Measurements from ENCODE around the gene SEMA4A. TPM values are rescaled to one million over a fixed set of nuclear protein-coding genes. Genes with fewer than 3 reads are reported as not detected.
"Not testable (repeated sequence)": the region's sequence is repeated elsewhere in the genome, so short reads cannot be mapped to it uniquely, and the experiment has no call there.

Gene SEMA4A
- polyA plus RNA-seq, 1 donor: 19.7 TPM

DNA sequence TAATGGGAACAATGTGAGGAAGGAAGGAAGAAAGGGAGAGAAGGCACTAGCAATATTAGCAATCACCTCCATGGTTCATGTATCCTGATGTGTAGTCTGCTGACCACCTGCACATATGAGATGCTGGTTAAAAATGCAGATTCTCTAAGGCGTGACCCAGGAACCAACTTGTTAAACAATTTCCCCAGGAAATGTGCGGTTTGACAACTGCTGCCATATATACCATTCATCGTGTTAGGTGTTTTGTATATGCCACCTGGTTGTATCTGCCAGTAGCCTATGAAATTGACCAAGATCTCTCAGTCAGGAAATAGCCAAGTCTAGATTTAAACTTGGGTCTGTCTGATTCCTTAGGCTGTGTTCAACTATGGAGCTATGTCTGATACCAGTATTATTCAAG, 4.1 kb downstream of the SEMA4A start:
- no peak for DNase-seq

DNA sequence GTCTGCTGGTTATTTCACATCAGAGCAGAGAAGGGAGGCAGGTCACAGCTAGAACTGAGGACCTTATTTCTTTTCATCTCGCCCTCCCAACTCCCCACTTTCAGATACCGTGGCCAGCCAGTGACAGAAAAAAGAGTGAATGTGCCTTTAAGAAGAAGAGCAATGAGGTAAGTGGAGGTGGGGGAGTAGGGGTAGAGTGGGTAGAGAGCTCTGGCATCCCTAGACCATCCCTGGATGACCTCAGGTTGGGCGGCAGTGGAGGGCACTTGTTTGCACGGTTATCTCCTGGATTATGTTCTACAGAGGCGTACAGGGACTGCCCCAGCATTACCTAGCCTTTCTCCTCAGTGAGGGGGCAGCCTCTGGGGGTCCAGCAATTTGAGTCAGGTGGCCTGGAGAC, 4.6 kb downstream of the SEMA4A start:
- DNase-seq: no peak

DNA sequence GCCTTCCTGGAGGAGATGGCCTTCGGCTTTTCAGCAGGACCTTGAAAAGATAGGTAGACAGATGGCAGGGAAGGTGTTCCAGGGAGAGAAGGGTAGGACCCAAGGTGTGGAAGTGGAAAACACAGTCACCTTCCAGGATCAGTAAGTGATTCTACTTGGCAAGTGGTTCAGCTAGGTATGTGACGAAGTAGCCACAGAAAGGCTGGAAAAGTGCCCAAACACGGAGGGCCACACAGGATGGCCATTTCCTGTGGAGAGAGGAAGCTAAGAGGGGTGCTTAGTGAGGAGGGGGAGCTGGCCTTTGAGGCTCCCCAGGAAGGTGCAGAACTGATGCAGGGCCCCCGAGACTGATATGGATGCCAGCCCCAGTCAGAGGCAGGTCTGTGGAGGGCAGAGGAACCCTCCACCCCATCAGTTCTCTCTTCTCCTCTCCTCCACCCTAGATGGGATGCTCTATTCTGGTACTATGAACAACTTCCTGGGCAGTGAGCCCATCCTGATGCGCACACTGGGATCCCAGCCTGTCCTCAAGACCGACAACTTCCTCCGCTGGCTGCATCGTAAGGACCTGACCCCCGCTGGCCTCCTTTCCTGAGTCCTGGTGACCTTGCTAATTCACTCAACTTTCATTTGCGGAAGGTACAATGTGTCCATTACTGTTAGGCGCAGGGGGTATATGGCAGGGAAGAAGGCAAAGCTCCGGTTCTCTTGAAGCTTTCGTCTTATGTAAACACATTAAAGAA, 6.8 kb downstream of the SEMA4A start:
- no peak for DNase-seq

DNA sequence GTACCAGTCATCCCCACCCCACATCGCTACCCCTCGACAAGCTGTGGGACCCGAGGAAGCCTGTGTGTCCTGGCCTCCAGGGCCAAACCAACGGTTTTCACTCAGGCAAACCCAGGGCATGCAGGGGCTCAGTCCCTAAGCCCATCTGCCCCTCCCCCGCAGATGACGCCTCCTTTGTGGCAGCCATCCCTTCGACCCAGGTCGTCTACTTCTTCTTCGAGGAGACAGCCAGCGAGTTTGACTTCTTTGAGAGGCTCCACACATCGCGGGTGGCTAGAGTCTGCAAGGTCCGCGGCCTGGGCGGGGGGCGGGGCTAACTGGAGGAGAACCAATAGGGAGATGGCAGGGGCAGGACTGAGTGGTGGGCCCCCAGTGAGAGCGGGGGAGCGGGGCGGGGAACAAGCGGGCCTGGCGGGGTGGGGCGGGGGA, 7.4 kb downstream of the SEMA4A start:
- peak; percentile 84 for DNase-seq

DNA sequence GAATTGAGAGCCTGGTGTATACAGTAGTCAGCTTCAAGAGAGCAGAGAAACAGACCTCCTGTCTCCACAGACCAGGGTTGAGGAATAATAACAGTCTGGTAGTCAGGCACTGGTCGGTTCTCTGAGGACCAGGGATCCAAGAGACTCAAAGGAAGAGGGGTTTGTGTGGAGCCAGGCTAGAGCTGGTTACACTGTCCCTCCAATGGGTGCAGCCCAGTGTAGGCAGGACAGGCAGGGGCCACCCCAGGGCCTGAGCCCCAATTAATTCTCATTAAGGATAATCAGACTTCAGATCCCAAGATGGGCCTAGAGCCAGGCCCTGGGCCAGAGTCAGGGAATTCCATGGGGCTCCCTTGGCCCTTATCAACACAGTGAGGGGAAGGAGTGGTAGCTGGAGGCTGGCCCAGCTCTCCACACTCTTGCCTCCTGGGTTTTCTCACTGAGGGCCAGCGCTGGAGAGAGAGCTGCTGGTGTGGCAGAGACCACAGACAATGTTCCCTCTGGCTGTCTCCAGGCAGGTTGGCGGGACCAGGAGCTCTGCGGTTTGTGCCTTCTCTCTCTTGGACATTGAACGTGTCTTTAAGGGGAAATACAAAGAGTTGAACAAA, 9.1 kb downstream of the SEMA4A start:
- no peak for DNase-seq

DNA sequence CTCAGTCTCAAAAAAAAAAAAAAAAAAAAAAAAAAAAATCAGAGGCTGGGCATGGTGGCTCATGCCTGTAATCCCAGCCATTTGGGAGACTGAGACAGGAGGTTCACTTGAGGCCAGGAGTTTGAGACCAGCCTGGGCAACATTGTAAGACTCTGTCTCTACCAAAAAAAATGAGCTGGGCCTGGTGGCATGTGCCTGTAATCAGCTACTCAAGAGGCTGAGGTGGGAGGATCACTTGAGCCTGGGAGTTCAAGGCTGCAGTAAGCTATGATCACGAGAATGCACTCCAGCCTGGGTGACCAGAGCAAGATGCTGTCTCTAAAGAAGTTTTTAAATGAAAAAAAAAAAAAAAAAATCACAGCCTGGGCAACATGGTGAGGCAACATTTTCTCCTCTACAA, 10.3 kb downstream of the SEMA4A start:
- DNase-seq: no peak

DNA sequence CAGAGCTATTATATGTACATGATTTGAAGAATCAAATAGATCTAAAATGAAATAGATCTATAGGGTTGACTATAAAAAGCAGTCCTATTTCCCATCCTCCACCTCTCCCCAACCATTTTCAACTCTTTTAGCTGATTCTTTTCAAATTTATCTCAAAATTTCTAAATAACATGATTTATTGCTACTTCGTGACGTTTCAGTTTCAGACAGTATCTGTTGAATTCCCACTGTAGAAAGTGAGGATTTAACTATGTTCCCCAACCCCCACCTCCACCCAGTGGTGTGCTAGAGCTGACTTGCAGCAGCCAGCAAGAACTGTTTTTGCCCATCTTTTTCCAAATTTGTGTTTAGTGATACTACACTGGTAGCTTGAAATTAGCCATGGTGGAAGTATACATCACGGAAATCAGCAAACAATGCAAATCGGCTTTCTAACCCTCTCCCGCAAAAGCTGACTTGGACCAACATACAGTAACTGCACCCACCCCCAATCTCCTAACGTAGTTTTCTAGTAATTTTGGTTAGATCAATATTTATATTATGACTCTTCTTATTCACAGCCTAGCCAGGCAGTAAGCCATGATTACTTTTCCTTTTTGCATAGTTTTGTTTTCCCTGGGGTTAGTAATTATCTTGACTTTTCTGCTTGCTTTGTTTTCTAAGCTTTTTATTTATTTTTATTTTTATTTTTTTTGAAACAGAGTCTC, 10.9 kb downstream of the SEMA4A start:
- DNase-seq: no peak

DNA sequence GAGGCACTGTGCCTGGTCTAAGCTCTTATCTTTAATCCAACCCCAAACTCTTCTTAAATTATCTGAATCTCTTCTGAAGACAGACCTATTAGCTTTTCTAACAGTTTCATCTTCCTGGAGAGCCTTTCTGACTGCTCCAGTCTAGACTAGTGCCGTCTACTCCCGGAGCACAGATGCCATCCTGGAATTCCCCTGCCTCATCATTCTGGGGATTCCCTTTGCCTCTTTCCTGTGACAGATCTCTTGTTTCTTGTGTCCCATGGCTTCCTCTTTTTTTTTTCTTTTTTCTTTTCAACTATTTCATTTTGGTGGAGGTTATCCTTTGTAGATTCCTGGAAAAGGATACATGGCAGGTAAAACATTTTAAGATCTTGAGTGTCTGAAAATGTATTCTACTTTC, 11.7 kb downstream of the SEMA4A start:
- DNase-seq: no peak

DNA sequence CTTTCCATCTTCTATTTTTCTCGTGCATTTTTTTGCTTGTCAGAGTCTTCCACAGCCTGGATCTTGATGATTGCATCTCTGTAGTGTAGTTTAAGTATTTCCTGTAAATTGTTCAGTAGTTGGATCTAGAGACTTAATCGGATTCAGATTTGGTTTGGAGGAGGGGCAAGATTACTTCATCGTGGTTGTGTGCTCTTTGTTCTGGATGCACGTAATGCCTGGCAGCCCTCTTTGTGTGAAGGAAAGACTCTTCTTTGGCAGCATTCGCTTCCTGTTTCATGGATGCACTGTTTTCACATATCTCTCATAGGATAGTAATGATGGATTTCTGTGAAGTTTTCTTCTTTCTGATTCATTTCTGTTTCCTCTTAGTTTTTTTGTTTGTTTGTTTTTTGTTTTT, 14.2 kb downstream of the SEMA4A start:
- no peak for DNase-seq

DNA sequence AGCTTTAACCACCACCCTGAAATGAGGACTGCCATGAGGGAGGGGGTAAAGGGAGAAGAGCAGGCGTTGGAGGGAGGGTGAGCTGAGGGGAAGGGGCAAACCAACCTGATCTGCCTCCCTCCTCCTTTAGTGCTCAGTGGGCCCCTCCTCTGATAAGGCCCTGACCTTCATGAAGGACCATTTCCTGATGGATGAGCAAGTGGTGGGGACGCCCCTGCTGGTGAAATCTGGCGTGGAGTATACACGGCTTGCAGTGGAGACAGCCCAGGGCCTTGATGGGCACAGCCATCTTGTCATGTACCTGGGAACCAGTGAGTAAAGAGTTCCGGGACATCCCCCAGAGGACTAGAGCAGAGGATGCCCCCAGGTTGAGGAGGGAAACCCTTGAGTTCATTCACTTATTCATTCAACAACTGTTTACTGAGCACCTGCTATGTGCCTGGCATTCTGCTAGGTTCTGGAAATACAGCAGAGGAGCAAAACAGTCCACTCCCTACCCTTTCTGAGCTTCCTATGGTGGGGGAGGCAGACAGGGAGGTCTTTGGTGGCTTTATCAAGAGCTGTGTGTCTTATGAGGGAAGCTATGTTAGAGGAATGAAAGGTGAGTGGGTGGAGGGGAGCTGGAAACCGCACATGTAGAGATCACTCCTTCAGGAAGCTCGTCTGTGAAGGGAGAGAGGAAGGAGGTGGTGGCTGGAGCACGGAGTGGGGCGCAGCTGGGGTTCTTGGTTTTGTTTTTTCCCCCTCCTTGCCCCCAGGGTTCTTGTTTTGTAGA, 19.5 kb downstream of the SEMA4A start:
- no peak for DNase-seq

DNA sequence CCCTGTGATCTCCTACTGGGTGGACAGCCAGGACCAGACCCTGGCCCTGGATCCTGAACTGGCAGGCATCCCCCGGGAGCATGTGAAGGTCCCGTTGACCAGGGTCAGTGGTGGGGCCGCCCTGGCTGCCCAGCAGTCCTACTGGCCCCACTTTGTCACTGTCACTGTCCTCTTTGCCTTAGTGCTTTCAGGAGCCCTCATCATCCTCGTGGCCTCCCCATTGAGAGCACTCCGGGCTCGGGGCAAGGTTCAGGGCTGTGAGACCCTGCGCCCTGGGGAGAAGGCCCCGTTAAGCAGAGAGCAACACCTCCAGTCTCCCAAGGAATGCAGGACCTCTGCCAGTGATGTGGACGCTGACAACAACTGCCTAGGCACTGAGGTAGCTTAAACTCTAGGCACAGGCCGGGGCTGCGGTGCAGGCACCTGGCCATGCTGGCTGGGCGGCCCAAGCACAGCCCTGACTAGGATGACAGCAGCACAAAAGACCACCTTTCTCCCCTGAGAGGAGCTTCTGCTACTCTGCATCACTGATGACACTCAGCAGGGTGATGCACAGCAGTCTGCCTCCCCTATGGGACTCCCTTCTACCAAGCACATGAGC, 23.3 kb downstream of the SEMA4A start:
- no peak for DNase-seq

DNA sequence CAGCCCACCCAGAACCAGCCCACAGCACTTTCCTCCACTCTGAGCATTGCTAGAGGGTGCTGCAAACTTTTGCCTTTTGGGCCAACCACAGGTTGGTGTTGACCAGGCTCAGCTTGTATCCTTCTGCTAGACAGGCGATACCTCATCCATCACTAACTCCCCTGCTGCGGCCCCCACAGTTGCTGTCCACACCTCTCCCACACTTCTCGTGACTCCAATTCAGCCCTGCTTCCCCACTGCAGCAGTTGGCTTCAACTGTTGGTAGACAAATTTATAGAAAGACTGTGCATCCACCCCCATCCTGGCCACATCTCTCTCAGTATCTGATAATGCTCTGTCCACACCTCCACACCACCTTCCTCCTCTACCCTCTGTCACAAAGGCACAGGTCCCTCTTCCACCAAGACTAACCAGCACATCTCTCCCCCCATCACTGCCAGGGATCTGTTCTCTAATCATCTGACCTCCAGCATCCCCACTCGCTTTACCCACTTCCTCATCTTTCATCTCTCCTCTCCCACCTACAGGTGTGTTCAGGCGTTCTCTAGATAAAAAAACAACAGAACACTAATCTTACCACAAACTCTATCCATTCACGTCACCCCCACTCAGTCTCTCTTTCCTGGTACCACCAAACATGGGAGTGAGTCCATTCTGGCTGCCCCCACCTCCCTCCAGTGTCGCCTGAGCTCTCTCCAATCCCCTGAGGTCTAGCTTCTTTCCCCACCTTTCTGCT, 24.7 kb downstream of the SEMA4A start:
- DNase-seq: no peak

DNA sequence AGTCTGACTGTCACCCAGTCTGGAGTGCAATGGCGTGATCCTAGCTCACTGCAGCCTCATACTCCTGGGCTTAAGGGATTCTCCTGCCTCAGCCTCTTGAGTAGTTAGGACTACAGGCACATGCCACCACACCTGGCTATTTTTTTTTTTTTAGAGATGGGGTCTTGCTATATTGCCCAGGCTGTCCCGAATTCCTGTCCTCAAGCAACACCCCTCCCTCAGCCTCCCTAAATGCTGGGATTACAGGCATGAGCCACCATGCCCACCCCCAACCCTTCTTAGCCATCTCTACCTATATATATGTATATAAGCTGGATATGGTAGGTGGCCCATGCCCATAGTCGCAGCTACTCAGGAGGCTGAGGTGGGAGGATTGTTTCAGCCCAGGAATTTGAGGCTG, 27.1 kb downstream of the SEMA4A start:
- DNase-seq: no peak

DNA sequence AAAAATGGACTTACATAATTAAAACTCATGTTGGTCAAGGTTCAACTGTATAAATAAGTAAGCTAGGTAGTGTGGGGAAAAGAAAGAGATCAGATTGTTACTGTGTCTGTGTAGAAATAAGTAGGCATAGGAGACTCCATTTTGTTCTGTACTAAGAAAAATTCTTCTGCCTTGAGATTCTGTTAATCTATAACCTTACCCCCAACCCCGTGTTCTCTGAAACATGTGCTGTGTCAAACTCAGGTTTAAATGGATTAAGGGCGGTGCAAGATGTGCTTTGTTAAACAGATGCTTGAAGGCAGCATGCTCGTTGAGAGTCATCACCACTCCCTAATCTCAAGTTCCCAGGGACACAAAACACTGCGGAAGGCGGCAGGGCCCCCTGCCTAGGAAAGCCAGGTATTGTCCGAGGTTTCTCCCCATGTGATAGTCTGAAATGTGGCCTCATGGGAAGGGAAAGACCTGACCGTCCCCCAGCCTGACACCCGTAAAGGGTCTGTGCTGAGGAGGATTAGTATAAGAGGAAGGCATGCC, 28.1 kb downstream of the SEMA4A start:
- DNase-seq: not testable (repeated sequence)

DNA sequence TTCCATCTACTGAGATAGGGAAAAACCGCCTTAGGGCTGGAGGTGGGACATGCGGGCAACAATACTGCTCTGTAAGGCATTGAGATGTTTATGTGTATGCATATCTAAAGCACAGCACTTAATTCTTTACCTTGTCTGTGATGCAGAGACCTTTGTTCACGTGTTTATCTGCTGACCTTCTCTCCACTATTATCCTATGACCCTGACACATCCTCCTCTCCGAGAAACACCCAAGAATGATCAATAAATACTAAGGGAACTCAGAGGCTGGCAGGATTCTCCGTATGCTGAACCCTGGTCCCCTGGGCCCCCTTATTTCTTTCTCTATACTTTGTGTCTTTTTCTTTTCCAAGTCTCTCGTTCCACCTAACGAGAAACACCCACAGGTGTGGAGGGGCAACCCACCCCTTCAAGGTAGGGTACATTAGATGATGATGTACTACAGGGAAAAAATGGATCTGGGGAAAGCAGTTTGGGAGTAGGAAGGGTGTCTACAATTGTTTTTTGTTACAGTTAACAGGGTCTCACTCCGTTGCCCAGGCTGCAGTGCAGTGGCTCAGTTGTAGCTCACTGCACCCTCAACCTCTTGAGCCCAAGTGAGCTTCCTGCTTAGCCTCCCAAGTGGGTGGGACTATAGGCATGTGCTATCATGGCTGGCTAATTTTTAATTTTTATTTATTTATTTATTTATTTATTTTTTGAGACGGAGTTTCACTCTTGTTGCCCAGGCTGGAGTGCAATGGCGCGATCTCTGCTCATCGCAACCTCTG, 28.8 kb downstream of the SEMA4A start:
- DNase-seq: not testable (repeated sequence)

DNA sequence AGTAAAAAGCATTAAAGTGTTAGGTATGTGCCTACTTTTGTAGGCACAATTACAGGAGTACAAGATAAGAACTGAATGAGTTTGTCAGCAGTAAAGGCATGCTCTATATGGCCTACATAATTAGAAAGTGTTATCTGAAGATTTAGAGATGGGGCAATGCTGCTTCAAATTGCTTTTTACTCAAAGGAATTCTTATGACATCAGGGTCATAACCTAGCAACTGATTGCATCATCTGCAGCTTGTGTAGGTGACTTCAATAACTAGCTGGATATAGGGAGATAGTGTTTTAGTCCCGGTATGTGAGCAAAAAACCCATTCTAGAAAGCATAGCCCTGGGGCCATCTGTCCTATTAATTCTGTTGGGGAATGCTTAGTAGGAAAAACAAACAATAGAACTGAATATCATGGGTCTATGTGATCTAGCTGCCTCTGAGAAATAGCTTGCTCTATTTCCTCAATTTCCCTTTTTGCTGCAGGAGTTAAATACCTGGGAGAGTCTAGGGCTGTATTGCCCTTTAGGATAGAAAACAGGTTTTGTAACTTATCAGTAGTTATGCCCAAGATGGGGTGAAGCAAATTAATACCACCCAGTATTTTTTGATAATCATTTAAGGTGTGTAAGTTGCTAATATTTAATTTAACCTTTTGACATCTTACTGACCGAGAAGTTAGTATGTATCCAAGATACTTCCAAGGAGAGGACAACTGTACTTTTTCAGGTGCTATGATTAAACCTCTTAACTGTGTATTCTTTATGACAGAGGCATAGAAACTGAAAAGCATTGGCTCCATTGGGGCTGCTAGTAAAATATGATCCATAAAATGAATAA, 33.2 kb downstream of the SEMA4A start:
- DNase-seq: not testable (repeated sequence)

DNA sequence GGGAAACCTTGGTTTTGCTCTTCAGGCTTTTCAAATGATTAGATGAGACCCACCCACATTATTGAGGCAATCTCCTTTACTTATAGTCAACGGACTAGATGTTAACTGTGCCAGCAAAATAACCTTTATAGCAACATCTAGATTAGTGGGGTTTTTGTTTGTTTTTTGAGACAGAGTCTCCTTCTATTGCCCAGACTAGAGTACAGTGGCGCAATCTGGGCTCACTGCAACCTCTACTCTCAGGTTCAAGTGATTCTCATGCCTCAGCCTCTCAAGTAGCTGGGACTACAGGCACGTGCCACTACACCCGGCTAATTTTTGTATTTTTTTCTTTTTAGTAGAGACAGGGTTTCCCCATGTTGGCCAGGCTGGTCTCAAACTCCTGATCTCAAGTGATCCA, 36.9 kb downstream of the SEMA4A start:
- not testable (repeated sequence) for DNase-seq

DNA sequence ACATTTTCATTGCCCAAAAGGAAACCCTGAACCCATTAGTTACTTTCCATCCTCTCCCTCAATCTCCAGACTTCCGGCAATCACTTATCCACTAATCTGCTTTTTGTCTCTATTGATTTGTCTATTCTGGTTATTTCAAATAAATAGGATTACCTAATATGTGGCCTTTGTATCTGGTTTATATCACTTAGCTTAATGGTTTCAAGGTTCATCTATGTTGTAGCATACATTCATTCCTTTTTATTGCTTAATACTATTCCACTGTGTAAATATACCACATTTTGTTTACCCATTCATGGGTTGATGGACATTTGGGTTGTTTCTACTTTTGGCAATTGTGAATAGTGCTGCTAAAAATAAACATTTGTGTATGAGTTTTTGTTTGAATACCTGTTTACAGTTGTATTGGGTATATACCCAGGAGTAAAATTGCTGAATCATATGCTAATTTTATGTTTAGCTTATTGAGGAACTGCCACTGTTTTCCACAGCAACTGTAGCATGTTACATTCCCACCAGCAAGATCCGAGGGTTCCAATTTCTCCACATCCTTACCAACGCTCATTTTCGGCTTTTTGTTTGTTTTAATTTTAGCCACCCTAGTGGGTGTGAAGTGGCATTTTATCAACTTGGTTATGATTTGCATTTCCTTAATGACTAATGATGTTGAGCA, 38.0 kb downstream of the SEMA4A start:
- DNase-seq: no peak

DNA sequence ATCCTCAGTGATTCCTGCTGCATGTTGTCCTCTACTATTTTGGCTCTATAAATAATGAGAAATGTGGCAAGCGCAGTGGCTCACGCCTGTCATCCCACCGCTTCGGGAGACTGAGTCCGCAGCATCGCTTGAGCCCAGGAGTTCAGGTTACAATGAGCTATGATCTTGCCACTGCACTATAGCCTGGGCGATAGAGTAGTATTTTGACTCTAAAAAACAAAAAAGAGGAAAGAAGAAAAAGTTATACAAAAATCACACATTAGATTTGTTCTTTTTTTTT, 39.8 kb downstream of the SEMA4A start:
- no peak for DNase-seq
